CD4-positive, alpha-beta T cell treated with Interleukin-17A for 4 hours (primary cell): ENCODE results near the gene GAK.

Source experiments
- DNase-seq: peaks from one replicate; pipeline ENCODE4 v3.0.0-alpha.2; 2020; ENCODE audit warnings: mixed read lengths

Gene GAK

GRCh38 chr4:867526-868250 is 64.4 kb downstream of the GAK start:
- no peak for DNase-seq

DNA sequence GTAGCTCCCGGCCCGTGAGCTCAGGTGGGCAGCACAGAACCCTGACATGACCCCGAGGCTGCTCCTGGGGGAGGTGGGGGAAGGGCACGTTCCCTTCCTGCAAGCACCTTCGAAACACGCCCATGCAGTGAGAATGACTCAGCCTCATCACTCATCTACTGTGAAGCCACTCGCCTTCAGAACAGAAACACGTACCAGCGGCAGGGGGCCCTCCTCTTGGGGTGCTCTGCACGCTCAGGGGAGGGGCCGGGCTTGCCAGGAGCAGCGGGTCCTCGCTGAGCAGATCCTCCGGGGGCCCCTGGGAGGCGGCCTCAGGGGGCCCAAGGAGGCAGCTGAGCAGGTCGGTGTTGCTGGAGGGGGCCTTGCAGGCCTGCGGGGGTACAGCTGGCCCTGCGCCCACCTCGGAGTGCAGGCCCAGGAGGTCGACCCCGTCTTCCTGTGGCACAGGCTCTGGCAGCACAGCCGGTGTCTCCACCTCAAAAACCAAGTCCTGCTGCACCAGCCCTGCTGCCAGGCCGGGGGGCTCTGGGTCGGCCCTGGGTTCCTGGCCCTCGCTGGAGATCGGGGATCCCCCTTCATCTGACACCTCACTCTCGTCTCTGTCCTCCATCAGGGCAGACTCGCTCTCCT is 65.2 kb downstream of the GAK start:
- no peak for DNase-seq

DNA sequence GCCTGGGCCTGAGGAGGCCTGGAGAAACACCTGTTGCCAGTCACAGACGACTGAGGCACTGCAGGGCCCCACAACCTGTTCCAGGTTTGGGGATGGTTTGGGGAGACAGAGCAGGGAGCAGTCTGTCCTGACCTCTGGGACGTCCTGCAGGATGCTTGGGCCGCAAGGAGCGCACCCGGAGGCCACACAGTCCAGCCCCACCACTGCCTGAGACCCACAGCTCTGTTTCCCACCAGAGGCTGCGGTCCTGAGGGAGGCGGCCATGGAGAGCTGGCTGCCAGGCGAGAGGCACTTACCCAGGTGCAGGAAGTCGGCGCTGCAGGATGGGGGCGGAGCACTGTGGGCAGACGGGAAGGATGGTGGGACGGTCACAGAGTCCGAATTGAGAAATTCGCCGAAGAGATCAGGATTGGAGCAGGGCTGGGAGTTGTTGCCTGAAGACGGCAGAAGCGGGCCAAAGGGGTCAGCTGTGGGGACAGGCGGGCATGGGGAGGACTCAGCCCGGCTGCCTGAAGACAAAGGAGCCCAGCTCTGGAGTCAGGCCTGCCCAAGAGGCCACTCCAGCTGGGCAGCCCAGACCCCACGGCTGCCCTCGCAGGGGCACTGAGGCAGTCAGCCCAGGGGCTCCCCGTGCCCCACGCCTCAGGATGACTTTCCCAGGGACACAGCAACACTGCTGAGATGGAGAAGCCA is 65.9 kb downstream of the GAK start:
- no peak for DNase-seq

GRCh38 chr4:865572-865971 is 66.5 kb downstream of the GAK start:
- no peak for DNase-seq

DNA sequence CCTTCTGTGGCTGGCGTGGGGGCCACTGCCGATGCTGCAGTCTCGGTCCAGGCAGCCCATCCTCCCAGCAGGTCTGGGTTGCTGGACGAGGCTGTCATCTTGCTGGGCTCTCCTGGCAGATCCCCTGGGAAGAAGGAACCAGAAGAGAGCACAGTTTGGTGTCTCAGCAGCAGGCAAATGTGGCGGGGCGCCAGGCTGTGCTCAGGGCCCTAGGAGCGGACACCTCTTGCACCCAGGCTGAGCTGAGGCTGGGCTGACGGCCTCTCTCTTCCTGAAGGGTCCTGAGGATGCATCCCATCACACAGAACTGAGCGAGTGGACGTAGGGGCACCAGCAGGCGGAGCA is 67.0 kb downstream of the GAK start:
- no peak for DNase-seq

- no peak for DNase-seq
These were observed 67.5 kb downstream of the GAK start for GRCh38 chr4:864456-865120.

- no peak for DNase-seq
These were observed 71.6 kb downstream of the GAK start for GRCh38 chr4:860561-860960.

GRCh38 chr4:859496-859895 is 72.6 kb downstream of the GAK start:
- no peak for DNase-seq

DNA sequence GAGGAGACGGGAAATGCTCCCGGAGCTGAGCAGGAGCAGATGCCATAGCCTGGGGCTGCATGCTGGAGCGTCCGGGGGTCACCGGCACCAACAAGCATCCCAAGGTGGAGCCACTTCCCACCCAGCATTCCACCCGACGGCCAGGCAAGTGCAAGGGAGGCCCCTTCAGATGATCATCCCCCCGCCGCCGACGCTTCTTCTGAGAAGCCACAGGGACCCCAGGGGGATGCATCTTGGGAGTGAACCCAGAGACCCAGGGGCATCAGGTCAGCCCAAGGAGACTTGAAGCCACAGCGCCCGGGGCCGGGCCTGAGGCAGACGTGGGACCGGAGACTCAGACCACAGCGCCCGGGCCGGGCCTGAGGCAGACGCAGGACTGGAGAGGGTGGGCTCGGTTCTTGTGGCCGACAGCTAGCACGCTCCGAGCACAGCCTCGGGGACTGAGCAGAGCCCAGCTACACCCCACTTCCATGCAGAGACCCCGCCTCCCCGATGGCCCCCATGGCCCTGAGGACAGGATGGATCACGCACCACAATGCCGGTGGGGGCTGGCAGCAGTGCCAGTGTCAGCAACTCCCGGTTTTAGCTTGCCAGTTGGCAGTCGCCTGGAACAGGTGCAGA is 73.2 kb downstream of the GAK start:
- DNase-seq: no peak

DNA sequence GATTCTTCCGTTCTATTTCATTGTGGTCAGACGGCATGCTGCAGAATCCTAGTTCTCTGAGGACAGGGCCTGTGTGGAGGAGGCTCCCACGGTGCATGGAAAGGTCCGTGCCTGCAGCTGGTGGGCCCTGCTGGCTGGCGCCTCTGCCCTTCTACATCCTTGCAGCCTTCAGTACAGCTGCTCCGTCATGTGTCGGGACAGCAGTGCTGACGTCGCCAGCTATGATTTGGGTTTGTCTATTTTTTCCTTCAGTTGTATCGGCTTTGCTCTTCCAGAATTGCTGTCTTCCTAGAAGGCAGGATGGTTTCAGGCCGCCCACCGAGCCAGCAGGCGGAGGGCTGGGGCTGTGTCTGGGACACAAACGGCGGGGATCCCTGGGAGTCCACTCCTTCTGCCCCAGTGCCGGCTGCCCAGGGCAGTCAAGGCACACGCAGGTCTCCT is 74.1 kb downstream of the GAK start:
- no peak for DNase-seq

DNA sequence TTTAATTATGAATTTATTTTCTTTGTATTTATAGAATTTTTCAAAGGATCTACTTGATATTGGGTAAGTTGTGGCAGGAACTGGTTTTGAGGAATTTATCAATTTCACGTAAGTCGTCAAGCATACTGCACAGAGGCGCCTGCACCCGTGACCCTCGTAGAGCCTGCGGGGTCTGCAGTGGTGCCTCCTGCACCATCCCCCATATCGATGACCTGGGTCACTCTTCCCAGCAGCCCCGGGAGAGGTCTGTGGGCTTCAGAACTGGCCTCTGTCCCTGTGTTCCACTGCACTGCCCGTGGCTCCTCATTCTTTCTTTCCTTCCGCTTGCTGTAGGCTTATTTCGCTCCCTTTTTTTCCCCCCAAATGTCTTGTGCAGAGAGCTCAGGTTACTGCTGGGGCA is 74.7 kb downstream of the GAK start:
- no peak for DNase-seq

GRCh38 chr4:856225-856901 is 75.8 kb downstream of the GAK start:
- no peak for DNase-seq

- DNase-seq: no peak
These were observed 76.3 kb downstream of the GAK start for GRCh38 chr4:855880-856224.

DNA sequence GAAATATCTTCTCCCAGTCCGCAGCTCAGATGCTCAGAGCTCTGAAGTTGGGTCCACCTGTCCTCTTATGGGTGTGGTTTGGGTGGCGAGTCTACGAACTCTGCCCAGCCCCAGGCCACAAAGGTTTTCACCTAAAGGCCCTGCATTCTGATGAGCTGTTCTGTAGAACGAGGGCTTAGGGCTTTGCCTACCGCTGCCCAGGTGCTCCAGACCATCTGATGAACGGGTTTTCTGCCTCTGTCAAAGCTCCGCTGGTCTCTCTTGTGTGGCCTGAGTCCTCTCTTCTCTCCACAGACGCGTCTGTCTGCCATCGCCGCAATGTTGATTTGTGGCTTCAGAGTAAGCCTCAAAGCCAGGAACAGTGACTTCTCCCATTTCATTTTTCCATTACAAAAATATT is 77.8 kb downstream of the GAK start:
- DNase-seq: no peak

GRCh38 chr4:853416-853781 is 78.7 kb downstream of the GAK start:
- no peak for DNase-seq

GRCh38 chr4:851701-852430 is 80.2 kb downstream of the GAK start:
- DNase-seq: no peak

DNA sequence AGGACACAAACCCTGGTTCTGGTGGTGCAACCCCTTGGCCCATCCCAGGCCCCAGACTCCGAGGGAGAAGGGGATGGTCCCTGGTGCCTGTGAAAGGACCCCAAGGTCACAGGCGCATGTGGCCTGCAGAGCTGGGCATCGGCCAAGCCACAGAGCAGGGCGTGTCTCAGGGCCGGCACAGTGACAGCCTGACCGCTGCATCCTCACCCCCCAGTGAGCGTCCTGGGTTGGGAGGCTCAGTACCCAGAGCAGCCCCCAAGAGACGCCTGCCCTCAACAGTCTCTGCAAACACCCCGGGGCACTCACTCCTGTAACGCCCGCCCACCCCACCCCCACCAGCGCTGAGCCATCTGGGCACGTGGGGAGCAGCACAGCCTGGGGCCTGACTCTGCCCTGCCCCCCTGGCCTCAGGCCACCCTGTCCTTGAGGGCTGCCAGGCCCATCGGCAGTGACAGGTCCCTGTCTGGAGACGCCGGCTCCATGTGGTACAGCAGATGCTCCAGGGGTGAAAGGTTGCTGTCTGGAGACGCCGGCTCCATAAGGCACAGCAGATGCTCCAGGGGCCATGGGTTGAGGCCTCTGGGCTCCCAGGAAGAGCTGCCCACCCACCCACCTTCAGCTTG is 81.7 kb downstream of the GAK start:
- no peak for DNase-seq

DNA sequence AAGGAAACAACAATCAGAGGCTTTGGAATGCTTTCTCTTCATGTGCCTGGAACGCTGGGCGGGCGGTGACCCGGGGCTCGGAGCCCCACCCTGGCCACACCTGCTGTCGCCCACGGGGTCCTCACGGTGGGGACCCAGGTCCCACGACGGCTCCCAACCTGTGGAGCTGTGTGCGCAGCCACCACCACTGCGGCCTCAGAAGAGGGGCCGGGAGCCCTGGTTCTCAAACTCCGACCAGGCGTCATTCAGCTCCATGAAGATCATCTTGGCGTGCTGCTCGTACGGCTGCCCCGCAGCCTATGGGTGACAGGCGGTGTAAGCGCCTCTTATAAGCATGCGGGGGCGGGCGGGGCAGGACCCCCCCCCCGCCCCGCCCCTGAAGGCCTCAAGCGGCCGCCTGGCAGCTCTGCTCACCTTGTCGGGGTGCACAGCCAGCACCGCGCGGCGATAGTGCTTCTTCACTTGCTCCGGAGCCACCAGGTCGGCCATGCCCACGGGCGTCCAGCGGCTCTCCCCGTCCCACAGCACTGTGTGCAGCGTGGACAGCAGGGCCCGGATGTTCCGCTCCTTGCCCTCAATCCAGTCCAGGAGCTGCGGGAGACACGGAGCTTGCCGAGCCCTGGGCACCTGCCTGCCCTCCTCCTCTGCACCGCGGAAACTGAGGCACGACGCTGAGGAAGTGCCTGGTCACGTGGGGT is 82.5 kb downstream of the GAK start:
- DNase-seq: no peak

DNA sequence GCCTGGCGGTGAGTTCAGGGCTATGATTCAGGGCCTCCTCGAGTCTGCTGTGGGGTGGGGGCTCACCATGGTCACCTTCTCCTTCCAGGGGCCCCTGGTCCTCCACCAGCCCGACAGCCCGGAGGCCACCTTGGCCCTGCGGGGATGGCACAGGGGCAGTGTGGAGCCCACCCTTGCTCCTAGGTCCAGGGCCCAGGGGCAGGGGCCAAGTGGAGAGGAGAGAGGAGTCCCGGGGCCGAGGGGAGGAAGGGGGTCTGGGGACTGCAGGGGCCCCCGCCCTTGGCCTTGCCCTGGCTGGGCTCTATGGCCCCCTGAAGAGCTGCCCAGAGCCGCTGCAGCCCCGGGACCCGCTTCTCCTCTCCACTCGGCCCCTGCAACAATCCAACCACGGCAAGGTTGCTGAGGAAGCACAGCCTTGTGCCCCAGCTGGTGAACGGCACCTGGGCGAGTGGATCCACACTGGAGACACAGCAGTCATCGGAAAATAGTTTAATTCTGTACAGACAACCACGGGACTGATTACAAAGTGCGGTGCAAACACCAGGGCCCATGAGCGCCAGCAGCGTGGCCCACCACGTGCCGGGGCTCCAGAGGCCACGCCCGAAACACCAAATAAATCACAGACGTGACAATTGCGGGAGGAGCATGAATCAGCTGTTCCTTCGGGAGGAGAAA is 83.2 kb downstream of the GAK start:
- no peak for DNase-seq

DNA sequence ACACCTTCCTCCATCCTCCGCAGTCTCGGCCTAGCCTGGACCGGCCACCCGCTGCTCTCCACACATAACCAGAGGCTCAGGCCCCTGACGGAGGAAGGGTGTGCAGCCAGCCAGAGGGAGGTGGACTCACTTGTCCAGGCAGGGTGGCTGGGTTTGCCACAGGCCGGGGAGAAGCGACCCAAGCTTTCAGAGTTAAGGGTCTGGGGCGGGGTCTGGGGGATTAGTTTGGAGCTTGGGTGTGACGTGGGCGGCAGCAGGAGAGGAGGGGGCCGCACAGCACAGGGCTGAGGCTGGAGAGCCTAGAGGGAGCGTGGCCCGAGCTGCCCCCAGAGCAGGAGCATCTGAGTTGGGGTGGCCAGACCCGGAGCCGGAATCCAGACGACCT is 83.8 kb downstream of the GAK start:
- no peak for DNase-seq

DNA sequence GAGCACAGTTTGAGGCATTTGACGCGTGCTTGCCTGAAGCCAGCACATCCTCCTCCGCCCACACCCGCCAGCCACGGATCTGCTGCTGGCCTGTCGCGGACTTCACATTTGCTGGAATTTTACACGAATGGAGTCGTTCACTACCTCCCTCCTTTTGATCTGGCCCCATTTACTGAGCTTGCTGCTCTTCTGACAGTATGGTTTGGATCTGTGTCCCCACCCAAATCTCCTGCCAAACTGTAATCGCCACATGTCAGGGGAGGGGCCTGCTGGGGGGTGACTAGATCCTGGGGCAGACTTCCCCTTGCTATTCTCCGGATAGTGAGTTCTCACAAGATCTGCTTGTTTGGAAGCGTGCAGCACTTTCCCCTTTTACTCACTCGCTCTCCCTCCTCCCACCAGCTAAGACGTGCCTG is 86.3 kb downstream of the GAK start:
- DNase-seq: no peak
